GM12878 (cell line): ENCODE measurements around the gene CDC34. TPM values are rescaled to one million over a fixed set of nuclear protein-coding genes. Genes with fewer than 3 reads are reported as not detected.
A peak's percentile ranks its signal among the peaks of the same experiment; 100 is the strongest.

Experiments used
- ATAC-seq: fragments of 200-7000 bp; cut with Tn5 transposase; 3 replicates; pipeline ENCODE4 v1.9.1; 2020; ENCODE audit warnings: mild to moderate bottlenecking, moderate library complexity
- BruUV-seq: library from RNA; stranded (reverse); fragments of 400-500 nt; replicated peaks from 2 replicates; lab custom pipeline; 2021; lab: Mats Ljungman, UMichigan
- CTCF ChIA-PET: fragments of 300-600 bp; sonication (Branson Sonifier 250); formaldehyde crosslinking; extraction: SDS; loops from one replicate; lab custom pipeline; 2021; ENCODE audit warnings: inconsistent platforms; lab: Yijun Ruan, JAX
- POLR2A ChIA-PET: fragments of 350-600 bp; formaldehyde crosslinking; extraction: SDS; loops from one replicate; lab custom pipeline; 2021; ENCODE audit warnings: inconsistent platforms; lab: Charles Lee
- RAD21 ChIA-PET: fragments of 300-600 bp; sonication (Branson Sonifier 250); formaldehyde crosslinking; loops from one replicate; lab custom pipeline; 2023; ENCODE audit warnings: antibody characterized with exemption; ENCODE audit not compliant: unreplicated experiment; lab: Charles Lee
- SMC1A ChIA-PET: fragments of 300-600 bp; sonication (Branson Sonifier 250); formaldehyde crosslinking; loops from one replicate; lab custom pipeline; 2023; ENCODE audit not compliant: unreplicated experiment, uncharacterized antibody; lab: Charles Lee
- DNase-seq: peaks from one replicate; pipeline ENCODE4 v3.0.0-alpha.2; 2011; ENCODE audit warnings: low read depth, low spot score
- FAIRE-seq: peaks from 3 replicates; lab custom pipeline; 2011; peaks lifted over from hg19 to GRCh38; lab: Jason Lieb, UNC
- H2AFZ ChIP-seq: 2 replicates; pipeline ENCODE4 v1.6.0; 2011; ENCODE audit warnings: low read depth, low read length, control low read depth; ENCODE audit not compliant: control insufficient read depth
- H3K27ac ChIP-seq: 2 replicates; pipeline ENCODE4 v1.5.1; 2011; ENCODE audit warnings: control low read depth; ENCODE audit not compliant: control insufficient read depth, insufficient read depth
- H3K27me3 ChIP-seq, 2 experiments: replicated peaks in 1 of 2; 2 replicates each; pipeline versions ENCODE4 v1.6.0 to v1.6.1; 2011; ENCODE audit warnings: low read length in 1 of 2; ENCODE audit not compliant: control insufficient read depth in 2 of 2, insufficient read depth in 2 of 2
- H3K36me3 ChIP-seq, 2 experiments: 2 replicates each; pipeline ENCODE4 v1.5.1; 2011; ENCODE audit warnings: low read length in 1 of 2; ENCODE audit not compliant: control insufficient read depth in 2 of 2, insufficient read depth in 2 of 2
- H3K4me1 ChIP-seq: 2 replicates; pipeline ENCODE4 v1.6.1; 2011; ENCODE audit warnings: mild to moderate bottlenecking, low read length, moderate library complexity, mixed read lengths; ENCODE audit not compliant: control insufficient read depth, insufficient read depth
- H3K4me2 ChIP-seq: 2 replicates; pipeline ENCODE4 v1.6.0; 2011; ENCODE audit warnings: control low read depth; ENCODE audit not compliant: control insufficient read depth, insufficient read depth
- H3K4me3 ChIP-seq: fragments of 200-600 bp; sonication (generic); 2 replicates; pipeline ENCODE4 v1.5.1; 2016
- H3K79me2 ChIP-seq: 2 replicates; pipeline ENCODE4 v1.6.0; 2011; ENCODE audit warnings: low read length; ENCODE audit not compliant: control insufficient read depth, insufficient read depth
- H3K9ac ChIP-seq: 2 replicates; pipeline ENCODE4 v1.8.0; 2011; ENCODE audit warnings: low read length, control low read depth, mixed read lengths; ENCODE audit not compliant: control insufficient read depth, insufficient read depth
- H3K9me3 ChIP-seq: replicated peaks from 3 replicates; pipeline ENCODE4 v1.5.1; 2011; ENCODE audit warnings: mild to moderate bottlenecking, low read length; ENCODE audit not compliant: control insufficient read depth, insufficient read depth
- H4K20me1 ChIP-seq: 2 replicates; pipeline ENCODE4 v1.6.0; 2011; ENCODE audit not compliant: control insufficient read depth, insufficient read depth
- BACH1 ChIP-seq: fragments of 450-650 bp; IDR thresholded peaks from 2 replicates; pipeline ENCODE4 v1.6.1; 2017; ENCODE audit warnings: mild to moderate bottlenecking, borderline replicate concordance
- BHLHE40 ChIP-seq, 2 experiments: fragments of 450-650 bp in 1 of 2; IDR thresholded peaks; 2 replicates each; pipeline ENCODE4 v1.6.1; 2011 to 2017; ENCODE audit warnings: low read depth in 2 of 2, borderline replicate concordance in 1 of 2, improper control_type of control experiment in 1 of 2, low read length in 1 of 2, mild to moderate bottlenecking in 1 of 2
- CHD2 ChIP-seq: IDR thresholded peaks from 2 replicates; pipeline ENCODE4 v1.6.1; 2011; ENCODE audit warnings: low read depth, low read length, improper control_type of control experiment, borderline replicate concordance
- CREM ChIP-seq: IDR thresholded peaks from 2 replicates; pipeline ENCODE4 v1.6.1; 2014; ENCODE audit warnings: antibody characterized with exemption, low read depth
- JUND ChIP-seq: IDR thresholded peaks from 2 replicates; pipeline ENCODE4 v1.6.1; 2012; ENCODE audit warnings: low read depth, mild to moderate bottlenecking, low read length, improper control_type of control experiment, moderate library complexity
- KDM1A ChIP-seq: fragments of 200-600 bp; sonication (generic); IDR thresholded peaks from 2 replicates; pipeline ENCODE4 v1.6.1; 2016; ENCODE audit warnings: borderline replicate concordance
- MTA2 ChIP-seq: fragments of 450-650 bp; IDR thresholded peaks from 2 replicates; pipeline ENCODE4 v1.6.1; 2016; ENCODE audit warnings: low read depth, mild to moderate bottlenecking, moderate library complexity
- NFIC ChIP-seq: IDR thresholded peaks from 2 replicates; pipeline ENCODE4 v1.6.1; 2012; ENCODE audit warnings: low read depth, mild to moderate bottlenecking, inconsistent platforms, low read length, moderate library complexity
- POLR2AphosphoS2 ChIP-seq: IDR thresholded peaks from 2 replicates; pipeline ENCODE4 v1.6.1; 2011; ENCODE audit warnings: low read depth, mild to moderate bottlenecking, low read length, improper control_type of control experiment, moderate library complexity
- YBX1 ChIP-seq: fragments of 450-650 bp; IDR thresholded peaks from 2 replicates; pipeline ENCODE4 v1.6.1; 2016; ENCODE audit warnings: antibody characterized with exemption
- ZBED1 ChIP-seq: IDR thresholded peaks from 2 replicates; pipeline ENCODE4 v1.6.1; 2016; ENCODE audit warnings: borderline replicate concordance
- WGBS: methylation state at CpG from one replicate; pipeline ENCODE4 v1.1.6; 2016; ENCODE audit warnings: low lambda C conversion rate; ENCODE audit not compliant: insufficient replicate concordance, insufficient coverage; ENCODE audit errors: missing lambda C conversion rate; 5-methylcytosine and 5-hydroxymethylcytosine counted together
- in situ Hi-C: fragments of 300-500 bp; cut with MboI; formaldehyde crosslinking; loops from 9 replicates; pipeline ENCODE4 v1.14.3; 2018; ENCODE audit warnings: mixed read lengths
- intact Hi-C: fragments of 100-400 bp; cut with micrococcal nuclease; formaldehyde crosslinking; loops from one replicate; pipeline ENCODE4 v1.14.2; 2022; ENCODE audit not compliant: unreplicated experiment
- polyA plus RNA-seq, 11 experiments: library from polyadenylated mRNA; depleted of rRNA in 4 of 11; unstranded in 6 of 11; stranded (reverse) in 5 of 11; fragments of >200 nt; fragmentation: Nextera tagmentation in 4 of 11; fragmentation: Illumina TruSeq in 1 of 11; extraction: Ambion mirVana in 4 of 11; extraction: Trizol in 1 of 11; gene quantifications; 1 replicate in 1 of 11; 2 replicates in 10 of 11; pipeline versions ENCODE4 v1.2.1 to v1.2.3, GENCODE V29; 2011 to 2016; ENCODE audit warnings: inconsistent platforms in 2 of 11, missing spikeins in 2 of 11, low read depth in 1 of 11
- total RNA-seq, 4 experiments: library from RNA; depleted of rRNA in 3 of 4; stranded (reverse); fragments of >200 nt in 3 of 4; fragmentation: Illumina TruSeq in 1 of 4; extraction: Trizol in 1 of 4; gene quantifications; 2 replicates each; pipeline versions ENCODE4 v1.2.1 to v1.2.3, GENCODE V29; 2013 to 2021
- TF ChIP-seq, protein P1 (sequence below): fragments of 450-650 bp; IDR thresholded peaks from 2 replicates; pipeline ENCODE4 v1.6.1; 2017; ENCODE audit warnings: mild to moderate bottlenecking

The CDC34 gene
- total and polyA plus RNA-seq, 10 of the 15 experiments (the other 5 are each of a cell fraction or from before 2014, with no cell fraction given): 0.31 to 48.9 (median 28.5) TPM

DNA sequence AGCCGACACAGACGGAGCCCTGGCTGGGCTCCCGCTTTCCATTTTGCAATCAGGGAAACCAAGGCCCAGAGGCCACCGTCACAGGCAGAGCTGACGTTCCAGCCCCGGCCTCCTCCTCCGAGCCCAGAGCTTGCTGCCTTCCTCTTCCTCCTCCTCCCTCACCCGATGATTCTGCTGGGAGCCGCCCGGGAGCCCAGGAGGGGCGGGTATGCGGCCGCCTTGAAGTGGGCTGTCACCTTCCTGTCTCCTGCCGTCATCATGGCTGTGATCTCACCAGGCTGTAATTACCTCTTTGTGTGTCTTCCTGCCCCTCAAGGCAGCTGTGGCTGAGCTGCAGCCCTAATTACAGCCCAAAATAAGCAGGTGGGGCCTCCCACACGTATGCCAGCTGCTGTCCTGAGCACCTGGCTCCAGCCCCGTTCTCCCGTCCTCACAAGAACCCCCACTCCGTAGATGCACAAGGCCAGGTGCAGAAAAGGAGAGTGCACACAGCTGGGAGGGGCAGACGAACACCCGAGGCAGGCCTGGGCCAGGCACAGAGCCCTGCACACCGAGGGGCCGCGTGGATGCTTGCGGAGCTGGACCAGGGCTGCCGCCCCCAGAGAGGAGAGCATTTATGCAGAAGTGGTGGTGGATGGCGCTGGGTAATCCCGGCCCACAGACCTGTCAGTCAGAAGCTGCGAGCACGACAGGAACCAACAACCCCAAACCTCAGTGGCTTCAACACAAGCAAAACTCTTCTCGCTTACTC lies 20.3 kb upstream of the CDC34 start (continued):
- TF ChIP-seq KDM1A (no peak), MTA2 (peak; percentile 55), YBX1 (no peak), CREM (peak; percentile 84), BACH1 (no peak), POLR2AphosphoS2 (no peak), BHLHE40 (IDR thresholded peaks at IDR 0.05; ENCODE audit: borderline replicate concordance in 1 of 2, low read depth in 2 of 2, low read length in 1 of 2) (no peak)

DNA sequence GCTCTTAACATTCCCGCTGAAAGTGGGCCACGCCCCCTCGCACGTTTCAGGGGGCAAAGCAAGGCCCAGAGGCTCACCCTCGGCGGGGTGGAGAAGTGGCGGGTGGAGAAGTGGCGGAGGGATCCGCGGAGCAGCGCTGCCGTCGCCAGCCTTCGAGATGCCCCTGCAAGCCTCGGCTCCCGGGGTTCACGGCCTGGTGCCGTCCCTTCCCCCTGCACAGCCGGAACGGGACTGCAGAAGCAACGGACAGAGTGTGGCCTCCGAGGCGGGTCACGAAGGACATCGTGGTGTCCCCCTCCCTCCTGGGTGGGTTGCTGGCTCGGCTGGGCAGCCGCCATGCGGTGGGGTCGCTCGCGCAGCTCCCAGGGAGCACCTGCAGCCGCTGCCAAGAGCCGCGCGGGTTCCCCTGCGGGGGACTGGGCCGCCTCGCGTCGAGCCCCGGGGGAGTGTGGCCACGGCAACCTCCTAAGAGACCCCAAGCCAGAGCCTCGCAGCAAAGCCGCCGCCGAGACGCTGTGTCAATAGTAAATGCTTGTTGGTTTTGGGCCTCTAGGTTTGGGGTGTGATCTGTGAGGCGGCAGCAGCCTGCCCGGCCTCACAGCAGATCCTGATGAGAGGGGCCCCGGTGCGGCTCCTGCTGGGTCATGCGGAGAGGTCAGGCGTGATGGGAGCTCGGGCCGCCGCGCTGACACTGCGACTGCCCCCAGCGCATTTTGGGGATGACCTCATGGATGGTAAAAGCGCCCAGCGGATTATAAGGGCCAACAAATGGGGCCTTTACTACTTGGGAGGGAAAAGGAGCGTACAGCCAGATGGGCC lies 18.8 kb upstream of the CDC34 start:
- no peaks in the 10 kb centered on the region for H3K36me3 ChIP-seq
- peaks cover 17% of the 10 kb centered on the region for H3K4me1 ChIP-seq
- H3K4me3 ChIP-seq: no peak overlapping the region
- in situ Hi-C loops (no loop called here), intact Hi-C loops (no loop called here)
- BruUV-seq: no TSS peak
- no peak for TF ChIP-seq ZBED1
- TF ChIP-seq NFIC: no peak
- no peak for TF ChIP-seq CHD2
- no peak for TF ChIP-seq YBX1
- TF ChIP-seq JUND: no peak
- TF ChIP-seq, protein P1, sequence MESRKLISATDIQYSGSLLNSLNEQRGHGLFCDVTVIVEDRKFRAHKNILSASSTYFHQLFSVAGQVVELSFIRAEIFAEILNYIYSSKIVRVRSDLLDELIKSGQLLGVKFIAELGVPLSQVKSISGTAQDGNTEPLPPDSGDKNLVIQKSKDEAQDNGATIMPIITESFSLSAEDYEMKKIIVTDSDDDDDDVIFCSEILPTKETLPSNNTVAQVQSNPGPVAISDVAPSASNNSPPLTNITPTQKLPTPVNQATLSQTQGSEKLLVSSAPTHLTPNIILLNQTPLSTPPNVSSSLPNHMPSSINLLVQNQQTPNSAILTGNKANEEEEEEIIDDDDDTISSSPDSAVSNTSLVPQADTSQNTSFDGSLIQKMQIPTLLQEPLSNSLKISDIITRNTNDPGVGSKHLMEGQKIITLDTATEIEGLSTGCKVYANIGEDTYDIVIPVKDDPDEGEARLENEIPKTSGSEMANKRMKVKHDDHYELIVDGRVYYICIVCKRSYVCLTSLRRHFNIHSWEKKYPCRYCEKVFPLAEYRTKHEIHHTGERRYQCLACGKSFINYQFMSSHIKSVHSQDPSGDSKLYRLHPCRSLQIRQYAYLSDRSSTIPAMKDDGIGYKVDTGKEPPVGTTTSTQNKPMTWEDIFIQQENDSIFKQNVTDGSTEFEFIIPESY: peak; percentile 33
- ChIA-PET RAD21 (no interaction called here), CTCF (no interaction called here), SMC1A (no interaction called here), POLR2A (interaction anchor here (0.6 kb wide), 1 partner anchor 214 kb away, joined by 3 read pairs; no protein-coding TSS in a partner anchor)
- WGBS: 90% methylated on average over 46 of the region's 62 CpGs
- H3K79me2 ChIP-seq: peaks cover 6% of the 10 kb centered on the region
- H3K4me2 ChIP-seq: no peak overlapping the region
- no peaks in the 10 kb centered on the region; the same call in 1 of the 2 replicates for H4K20me1 ChIP-seq
- ATAC-seq (no peak), FAIRE-seq (no peak), DNase-seq (no peak)
- H3K27ac ChIP-seq: no peak overlapping the region
- no peak overlapping the region for H3K9ac ChIP-seq
- no peaks in the 10 kb centered on the region for H3K9me3 ChIP-seq
- no peak overlapping the region for H2AFZ ChIP-seq
- H3K27me3 ChIP-seq: no peaks in the 10 kb centered on the region
